Heart left ventricle (tissue), 16 donors: Measurements from ENCODE around the gene BCAS1. TPM values are rescaled to one million over a fixed set of nuclear protein-coding genes. Genes with fewer than 3 reads are reported as not detected.

ENCODE experiments used
- ATAC-seq, 4 donors: fragments of 200-7000 bp; cut with Tn5 transposase; one replicate each; pipeline ENCODE4 v1.9.1; 2020 to 2022; ENCODE audit warnings: moderate library complexity in 4 of 4, mild to moderate bottlenecking in 3 of 4, moderate number of reproducible peaks in 1 of 4
- DNase-seq, 5 donors: peaks; one replicate each; pipeline ENCODE4 v3.0.0-alpha.2; 2020
- H3K27ac ChIP-seq, 12 donors: fragments of 200-600 bp; sonication (generic) in 4 of 12; one replicate each; pipeline versions ENCODE4 v1.5.0 to v1.8.0; 2016 to 2022; ENCODE audit warnings: mild to moderate bottlenecking in 2 of 12
- H3K27me3 ChIP-seq, 9 donors: fragments of 200-600 bp; sonication (generic) in 2 of 9; one replicate each; pipeline versions ENCODE4 v1.5.1 to v1.8.0; 2016 to 2022; ENCODE audit warnings: mild to moderate bottlenecking in 3 of 9
- H3K36me3 ChIP-seq, 9 donors: fragments of 200-600 bp; sonication (generic) in 2 of 9; one replicate each; pipeline versions ENCODE4 v1.5.0 to v1.8.0; 2018 to 2022; ENCODE audit warnings: mild to moderate bottlenecking in 2 of 9
- H3K4me1 ChIP-seq, 12 donors: fragments of 200-600 bp; sonication (generic) in 4 of 12; one replicate each; pipeline versions ENCODE4 v1.5.0 to v1.8.0; 2016 to 2022; ENCODE audit warnings: mild to moderate bottlenecking in 3 of 12
- H3K4me3 ChIP-seq, 12 donors: fragments of 200-600 bp; sonication (generic) in 4 of 12; one replicate each; pipeline versions ENCODE4 v1.5.0 to v1.8.0; 2017 to 2022; ENCODE audit warnings: mild to moderate bottlenecking in 9 of 12, moderate library complexity in 4 of 12
- H3K9me3 ChIP-seq, 12 donors: fragments of 200-600 bp; sonication (generic) in 4 of 12; one replicate each; pipeline versions ENCODE4 v1.5.0 to v1.8.0; 2016 to 2022; ENCODE audit warnings: mild to moderate bottlenecking in 1 of 12
- POLR2A ChIP-seq, 2 donors: fragments of 450-650 bp; IDR thresholded peaks; one replicate each; pipeline ENCODE4 v1.6.1; 2017; ENCODE audit warnings: antibody characterized with exemption in 2 of 2, mild to moderate bottlenecking in 2 of 2, moderate library complexity in 2 of 2
- WGBS, 4 donors: extraction: QIAGEN DNeasy Blood & Tissue Kit in 2 of 4; methylation state at CpG; one replicate each; pipeline versions ENCODE4 v1.1.5 to v1.1.7; 2013 to 2018; 5-methylcytosine and 5-hydroxymethylcytosine counted together
- intact Hi-C, 10 donors: fragments of 100-400 bp; cut with DNase I; formaldehyde crosslinking; loops; one replicate each; pipeline versions ENCODE4 v1.11.1 to v1.14.2; 2022
- polyA plus RNA-seq, 2 donors: library from polyadenylated mRNA; stranded (reverse); fragments of 200-250 nt; gene quantifications; one replicate each; pipeline ENCODE4 v1.2.3, GENCODE V29; 2013
- total RNA-seq, 9 donors: library from RNA; depleted of rRNA in 2 of 9; stranded (reverse); fragments of >200 nt in 2 of 9; fragmentation: NEBNext Ultra II Directional in 3 of 9; extraction: Animal tissue kit (Norgen Biotek cat#: 25700) in 3 of 9; gene quantifications; one replicate each; pipeline versions ENCODE4 v1.1.0 to v1.2.4, GENCODE V29; 2016 to 2023
- TF ChIP-seq, protein P1 (sequence below), 12 donors: fragments of 200-600 bp; sonication (generic) in 4 of 12; IDR thresholded peaks; one replicate each; pipeline versions ENCODE4 v1.5.0 to v1.8.0; 2018 to 2022; ENCODE audit warnings: antibody characterized with exemption in 12 of 12, mild to moderate bottlenecking in 5 of 12
- donor health status: ischemic (EF 13 %, LVEDD 7.1; RV severe dilation, severe dysfunction).
- donor health status: healthy with polysubstance abuse.
- donor health status: DM: no; HTN: yes; CAD: no.
- donor health status: DM: no; HTN: no; CAD: no.
- donor health status: ischemic (EF 25% LVEDD 6.9; RV normal size, moderate dysfunction).
- donor health status: ischemic (EF 25% LVEDD 5.7; RV mildly dilated, moderate dysfunction).
- donor health status: healthy.
- donor health status: DM: yes; HTN: yes; CAD: no.
- donor health status: ischemic (EF 35%, LVEDD 5.7; RV mildly dilated, moderate dysfunction).
- donor health status: nonischemic (EF 11% LVEDD 7.7; RV severe dilation, severe dysfunction).
- donor health status: DM: yes; HTN: yes; CAD: no.
- donor health status: PGD.
- donor health status: ischemic (EF 29% LVEDD 5.4; RV normal size, mild dysfunction).
- donor health status: nonischemic (EF 23%, LVEDD 6.1; RV moderate dilation, normal function).

BCAS1 gene
- total and polyA plus RNA-seq, 11 donors: not detected

DNA sequence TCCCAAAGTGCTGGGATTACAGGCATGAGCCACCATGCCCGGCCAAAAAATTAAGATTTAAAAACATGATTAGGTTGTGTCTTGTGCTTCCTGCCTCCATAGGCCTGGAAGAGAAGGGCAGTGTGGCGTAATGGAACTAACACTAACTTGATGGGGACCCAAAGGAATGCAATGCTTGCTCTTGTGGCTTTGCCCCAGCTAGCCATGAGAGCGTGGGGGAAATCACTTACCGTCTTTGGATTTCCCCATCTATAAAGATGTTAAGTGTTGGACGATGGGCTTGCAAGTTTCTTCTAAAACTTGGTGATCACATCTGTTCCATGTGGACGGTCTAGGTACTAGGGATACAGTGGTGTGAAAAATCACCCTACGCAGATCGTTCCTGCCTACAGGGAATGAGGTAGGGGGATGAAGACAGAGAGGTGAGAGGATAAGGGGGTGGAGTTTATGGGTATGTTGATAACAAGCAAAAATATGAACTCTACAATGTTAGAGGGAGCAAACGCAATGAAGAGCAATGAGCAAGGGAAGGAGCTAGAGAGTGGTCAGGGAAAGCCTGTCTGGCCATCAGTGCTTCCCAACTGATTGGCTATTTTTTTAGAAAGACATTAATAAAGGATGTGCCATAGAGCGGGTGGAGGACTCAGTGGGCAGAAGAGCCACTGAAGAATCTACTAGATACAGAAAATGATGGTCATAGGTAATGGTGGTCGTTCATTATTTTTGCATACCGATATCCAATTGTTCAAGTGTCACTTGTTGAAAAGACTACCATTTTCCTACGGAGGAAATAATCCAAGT, 165.2 kb downstream of the BCAS1 start:
- H3K9me3 ChIP-seq: no peaks in the 10 kb centered on the region
- no peak overlapping the region for H3K27ac ChIP-seq
- ATAC-seq (no peak), DNase-seq (no peak)
- H3K36me3 ChIP-seq: no peaks in the 10 kb centered on the region
- intact Hi-C loops: no loop called here
- TF ChIP-seq, protein P1, sequence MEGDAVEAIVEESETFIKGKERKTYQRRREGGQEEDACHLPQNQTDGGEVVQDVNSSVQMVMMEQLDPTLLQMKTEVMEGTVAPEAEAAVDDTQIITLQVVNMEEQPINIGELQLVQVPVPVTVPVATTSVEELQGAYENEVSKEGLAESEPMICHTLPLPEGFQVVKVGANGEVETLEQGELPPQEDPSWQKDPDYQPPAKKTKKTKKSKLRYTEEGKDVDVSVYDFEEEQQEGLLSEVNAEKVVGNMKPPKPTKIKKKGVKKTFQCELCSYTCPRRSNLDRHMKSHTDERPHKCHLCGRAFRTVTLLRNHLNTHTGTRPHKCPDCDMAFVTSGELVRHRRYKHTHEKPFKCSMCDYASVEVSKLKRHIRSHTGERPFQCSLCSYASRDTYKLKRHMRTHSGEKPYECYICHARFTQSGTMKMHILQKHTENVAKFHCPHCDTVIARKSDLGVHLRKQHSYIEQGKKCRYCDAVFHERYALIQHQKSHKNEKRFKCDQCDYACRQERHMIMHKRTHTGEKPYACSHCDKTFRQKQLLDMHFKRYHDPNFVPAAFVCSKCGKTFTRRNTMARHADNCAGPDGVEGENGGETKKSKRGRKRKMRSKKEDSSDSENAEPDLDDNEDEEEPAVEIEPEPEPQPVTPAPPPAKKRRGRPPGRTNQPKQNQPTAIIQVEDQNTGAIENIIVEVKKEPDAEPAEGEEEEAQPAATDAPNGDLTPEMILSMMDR (IDR thresholded peaks at IDR 0.05): no peak
- TF ChIP-seq POLR2A (IDR thresholded peaks at IDR 0.05): no peak
- H3K4me3 ChIP-seq: no peak overlapping the region
- H3K4me1 ChIP-seq: peaks cover 0 to 74% (median 16%) of the 10 kb centered on the region in 12 donors
- WGBS, 4 donors: 93 to 97% (median 95%) methylated on average over 13 of the region's 13 CpGs
- H3K27me3 ChIP-seq: no peaks in the 10 kb centered on the region

DNA sequence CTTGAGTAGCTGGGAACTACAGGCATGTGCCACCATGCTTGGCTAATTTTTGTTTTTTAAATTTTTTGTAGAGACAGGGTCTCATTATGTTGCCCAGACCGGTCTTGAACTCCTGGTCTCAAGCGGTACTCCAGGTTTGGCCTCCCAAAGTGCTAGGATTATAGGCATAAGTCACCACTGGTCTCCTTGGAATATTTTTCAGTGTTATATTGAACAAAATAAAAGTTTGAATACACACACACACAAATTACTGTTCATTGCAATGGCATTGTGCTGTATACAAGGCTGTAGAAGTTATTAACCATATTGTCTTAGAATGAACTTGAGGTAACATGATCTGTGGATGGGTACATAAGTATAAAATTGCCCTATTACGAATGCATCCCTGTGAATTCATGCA, 166.1 kb downstream of the BCAS1 start:
- ATAC-seq (no peak), DNase-seq (no peak)
- TF ChIP-seq, protein P1 (IDR thresholded peaks at IDR 0.05): no peak
- TF ChIP-seq POLR2A (IDR thresholded peaks at IDR 0.05): no peak
- Histone ChIP-seq H3K9me3 (no peaks in the 10 kb centered on the region), H3K4me1 (peaks cover 0 to 76% (median 25%) of the 10 kb centered on the region in 12 donors), H3K4me3 (no peak overlapping the region), H3K27ac (peak overlapping the region in 1 of 12 donors; percentile 7), H3K27me3 (no peaks in the 10 kb centered on the region), H3K36me3 (no peaks in the 10 kb centered on the region)
- WGBS, 4 donors: 95 to 99% (median 99%) methylated on average over 3 of the region's 3 CpGs
- intact Hi-C loops: no loop called here

DNA sequence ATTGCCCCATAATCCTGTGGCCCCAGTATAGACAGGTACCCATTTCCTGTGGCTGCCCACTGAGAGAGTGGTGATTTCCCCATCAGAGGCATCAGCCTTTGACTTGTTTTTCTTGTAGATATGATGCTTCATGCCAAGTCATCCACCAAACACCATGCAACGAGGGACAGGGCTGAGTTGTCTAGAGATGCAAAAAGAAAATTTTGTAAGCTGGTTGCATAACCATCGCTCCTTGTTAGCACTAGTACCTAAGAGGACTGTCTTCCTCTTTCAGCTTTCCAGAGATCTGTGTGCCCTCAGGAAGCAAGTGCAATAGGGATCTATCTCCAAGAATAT, 166.8 kb downstream of the BCAS1 start:
- DNase-seq (no peak), ATAC-seq (peak in 1 of 4 donors; percentile 38)
- H3K9me3 ChIP-seq: no peaks in the 10 kb centered on the region
- H3K27ac ChIP-seq: peak overlapping the region in 1 of 12 donors; percentile 7
- 91 to 98% (median 94%) methylated on average over 2 of the region's 2 CpGs for WGBS, 4 donors
- no peaks in the 10 kb centered on the region for H3K36me3 ChIP-seq
- peaks cover 0 to 77% (median 31%) of the 10 kb centered on the region in 12 donors for H3K4me1 ChIP-seq
- H3K4me3 ChIP-seq: no peak overlapping the region
- intact Hi-C loops: no loop called here
- H3K27me3 ChIP-seq: no peaks in the 10 kb centered on the region
- no peak for TF ChIP-seq POLR2A (IDR thresholded peaks at IDR 0.05)
- TF ChIP-seq, protein P1 (IDR thresholded peaks at IDR 0.05): no peak

DNA sequence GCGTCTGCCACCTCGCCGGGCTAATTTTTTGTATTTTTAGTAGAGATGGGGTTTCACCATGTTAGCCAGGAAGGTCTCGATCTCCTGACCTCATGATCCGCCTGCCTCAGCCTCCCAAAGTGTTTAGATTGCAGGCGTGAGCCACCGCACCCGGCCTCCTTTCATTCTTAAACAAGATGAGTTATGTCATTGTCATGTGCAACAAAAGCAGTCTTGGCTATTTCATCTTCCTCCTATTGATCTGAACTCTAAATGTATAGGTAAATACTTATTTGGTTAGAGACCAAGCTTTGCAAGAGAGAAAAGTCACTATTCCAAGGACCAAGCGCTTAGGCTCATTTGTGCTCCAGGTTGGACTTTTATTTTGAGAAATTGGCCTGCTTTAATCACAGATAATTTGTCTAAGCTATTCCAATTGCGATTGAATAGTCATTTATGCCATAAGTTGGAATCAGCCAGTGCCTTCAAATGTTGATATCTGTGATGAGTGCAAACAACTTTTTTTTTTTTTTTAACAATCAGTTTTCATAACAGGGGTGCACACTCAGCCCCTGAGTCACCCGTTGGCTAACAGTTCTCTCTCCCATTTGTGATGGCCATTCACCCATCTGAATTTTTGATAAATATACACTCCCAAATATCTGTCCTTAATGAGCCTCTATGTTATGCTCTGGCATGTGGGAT, 167.3 kb downstream of the BCAS1 start:
- Histone ChIP-seq H3K9me3 (no peaks in the 10 kb centered on the region), H3K4me3 (no peak overlapping the region), H3K4me1 (peaks cover 0 to 75% (median 31%) of the 10 kb centered on the region in 12 donors), H3K27me3 (no peaks in the 10 kb centered on the region), H3K27ac (peak overlapping the region in 1 of 12 donors; percentile 7), H3K36me3 (no peaks in the 10 kb centered on the region)
- intact Hi-C loops: no loop called here
- TF ChIP-seq, protein P1 (IDR thresholded peaks at IDR 0.05): no peak
- no peak for TF ChIP-seq POLR2A (IDR thresholded peaks at IDR 0.05)
- WGBS, 4 donors: 94 to 97% (median 97%) methylated on average over 11 of the region's 11 CpGs
- DNase-seq (no peak), ATAC-seq (no peak)
